Kidney (tissue), 14 donors: Measurements from ENCODE around the gene AVPR1A. TPM values are rescaled to one million over a fixed set of nuclear protein-coding genes. Genes with fewer than 3 reads are reported as not detected.

Experiments
- DNase-seq, 5 donors: peaks; one replicate each; pipeline ENCODE4 v3.0.0-alpha.2; 2013 to 2020
- FAIRE-seq: peaks from 2 replicates; lab custom pipeline; 2012; peaks lifted over from hg19 to GRCh38; lab: Jason Lieb, UNC
- H3K27ac ChIP-seq, 2 donors: one replicate each; pipeline ENCODE4 v1.7.0; 2013; ENCODE audit warnings: low read depth in 2 of 2, low read length in 2 of 2, inconsistent platforms in 1 of 2
- H3K27me3 ChIP-seq: one replicate; pipeline ENCODE4 v1.7.1; 2013; ENCODE audit warnings: low read length, inconsistent platforms; ENCODE audit not compliant: control insufficient read depth, insufficient read depth
- H3K36me3 ChIP-seq, 3 donors: one replicate each; pipeline versions ENCODE4 v1.7.0 to v1.7.1; 2013; ENCODE audit warnings: low read length in 3 of 3, control low read depth in 1 of 3, inconsistent platforms in 1 of 3; ENCODE audit not compliant: insufficient read depth in 3 of 3, control insufficient read depth in 2 of 3
- H3K4me1 ChIP-seq, 3 donors: one replicate each; pipeline versions ENCODE4 v1.7.0 to v1.7.1; 2013; ENCODE audit warnings: low read length in 3 of 3, inconsistent platforms in 1 of 3, low read depth in 1 of 3; ENCODE audit not compliant: control insufficient read depth in 2 of 3, insufficient read depth in 2 of 3
- H3K4me3 ChIP-seq, 3 donors: one replicate each; pipeline versions ENCODE4 v1.7.0 to v1.8.1; 2013; ENCODE audit warnings: low read length in 3 of 3, control low read depth in 1 of 3, inconsistent platforms in 1 of 3
- H3K9ac ChIP-seq, 3 donors: one replicate each; pipeline versions ENCODE4 v1.7.0 to v1.7.1; 2013; ENCODE audit warnings: low read length in 3 of 3, control low read depth in 1 of 3, inconsistent platforms in 1 of 3
- H3K9me3 ChIP-seq, 3 donors: one replicate each; pipeline versions ENCODE4 v1.7.0 to v1.7.1; 2013; ENCODE audit warnings: low read length in 3 of 3, control low read depth in 1 of 3, inconsistent platforms in 1 of 3; ENCODE audit not compliant: control insufficient read depth in 2 of 3, insufficient read depth in 1 of 3
- intact Hi-C: fragments of 100-400 bp; cut with DNase I; formaldehyde crosslinking; loops from one replicate; pipeline ENCODE4 v1.11.1; 2022
- polyA plus RNA-seq: library from polyadenylated mRNA; stranded (reverse); fragments of 350-450 nt; fragmentation: Illumina TruSeq; extraction: RNeasy Lipid Tissue Mini Kit (QIAGEN cat#74804); gene quantifications from one replicate; pipeline ENCODE4 v1.2.3, GENCODE V29; 2014; ENCODE audit warnings: low read depth, low replicate concordance; ENCODE audit not compliant: insufficient read depth
- total RNA-seq: library from RNA; stranded (reverse); fragmentation: NEBNext Ultra II Directional; extraction: Animal tissue kit (Norgen Biotek cat#: 25700); gene quantifications from one replicate; pipeline ENCODE4 v1.2.1, GENCODE V29; 2021
- TF ChIP-seq, protein P1 (sequence below): IDR thresholded peaks from 3 replicates; pipeline ENCODE4 v1.5.1; 2012; ENCODE audit warnings: mild to moderate bottlenecking, moderate library complexity, borderline replicate concordance; ENCODE audit not compliant: insufficient read depth; ENCODE audit errors: extremely low read depth
- donor health status: control.
- donor health status: control.
- donor health status: control.
- donor health status: control.
- donor health status: control.
- donor health status: DM: yes; HTN: yes; CAD: no.
- donor health status: Normal renal cell carcinoma (clear cell type).

Gene AVPR1A
- total and polyA plus RNA-seq, 2 donors from 2014 or later, result 4.5 to 5.4 TPM

DNA sequence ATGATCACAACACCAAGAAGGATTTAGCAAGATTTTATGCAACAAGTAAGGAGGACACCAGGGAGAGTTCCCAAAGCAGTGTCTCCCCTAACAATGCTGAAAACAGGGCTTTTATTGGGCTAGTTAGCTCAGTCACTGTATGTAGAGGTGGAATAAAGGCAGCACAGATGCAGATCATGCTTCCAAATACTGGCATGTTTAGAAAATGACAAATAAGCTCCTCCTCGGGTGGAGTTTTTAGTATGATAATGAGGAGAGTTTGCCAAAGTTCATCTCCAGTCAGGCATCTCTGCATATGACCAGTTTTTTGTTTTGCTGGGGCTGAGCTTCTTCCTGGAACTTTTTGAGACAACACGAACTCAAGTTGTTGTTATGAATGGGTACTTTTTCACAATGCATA, 4.4 kb upstream of the AVPR1A start:
- FAIRE-seq, result no peak
- Histone ChIP-seq H3K27ac (no peak overlapping the region), H3K36me3 (no peaks in the 10 kb centered on the region), H3K4me3 (no peak overlapping the region), H3K27me3 (peaks cover 5% of the 10 kb centered on the region), H3K9ac (no peak overlapping the region), H3K4me1 (peaks cover 0 to 12% (median 0%) of the 10 kb centered on the region in 3 donors), H3K9me3 (no peaks in the 10 kb centered on the region)
- no peak for DNase-seq
- TF ChIP-seq, protein P1, sequence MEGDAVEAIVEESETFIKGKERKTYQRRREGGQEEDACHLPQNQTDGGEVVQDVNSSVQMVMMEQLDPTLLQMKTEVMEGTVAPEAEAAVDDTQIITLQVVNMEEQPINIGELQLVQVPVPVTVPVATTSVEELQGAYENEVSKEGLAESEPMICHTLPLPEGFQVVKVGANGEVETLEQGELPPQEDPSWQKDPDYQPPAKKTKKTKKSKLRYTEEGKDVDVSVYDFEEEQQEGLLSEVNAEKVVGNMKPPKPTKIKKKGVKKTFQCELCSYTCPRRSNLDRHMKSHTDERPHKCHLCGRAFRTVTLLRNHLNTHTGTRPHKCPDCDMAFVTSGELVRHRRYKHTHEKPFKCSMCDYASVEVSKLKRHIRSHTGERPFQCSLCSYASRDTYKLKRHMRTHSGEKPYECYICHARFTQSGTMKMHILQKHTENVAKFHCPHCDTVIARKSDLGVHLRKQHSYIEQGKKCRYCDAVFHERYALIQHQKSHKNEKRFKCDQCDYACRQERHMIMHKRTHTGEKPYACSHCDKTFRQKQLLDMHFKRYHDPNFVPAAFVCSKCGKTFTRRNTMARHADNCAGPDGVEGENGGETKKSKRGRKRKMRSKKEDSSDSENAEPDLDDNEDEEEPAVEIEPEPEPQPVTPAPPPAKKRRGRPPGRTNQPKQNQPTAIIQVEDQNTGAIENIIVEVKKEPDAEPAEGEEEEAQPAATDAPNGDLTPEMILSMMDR, result no peak
- intact Hi-C loops, result no loop called here

DNA sequence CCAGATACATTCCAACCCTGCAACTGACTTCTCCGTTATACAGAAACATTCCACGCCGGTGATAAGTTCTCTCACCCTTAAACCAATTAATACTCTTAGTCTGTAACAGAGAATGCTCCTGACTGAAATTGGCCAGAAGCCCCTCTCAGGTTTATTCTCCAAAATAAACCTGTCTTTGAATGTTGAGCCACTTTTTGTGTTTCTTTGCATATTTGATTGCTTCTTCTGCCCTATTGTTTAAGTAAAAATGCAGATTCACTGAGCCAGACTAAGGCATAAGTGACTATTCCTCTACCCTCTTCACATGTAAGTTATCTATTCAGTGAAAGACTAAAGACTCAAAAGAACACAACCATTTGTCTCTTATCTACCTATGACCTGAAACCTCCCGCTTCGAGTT, 3.6 kb upstream of the AVPR1A start:
- no peak overlapping the region for H3K27ac ChIP-seq
- no peaks in the 10 kb centered on the region for H3K36me3 ChIP-seq
- no peak overlapping the region for H3K4me3 ChIP-seq
- DNase-seq (no peak), FAIRE-seq (no peak)
- TF ChIP-seq, protein P1, result no peak
- no peak overlapping the region for H3K9ac ChIP-seq
- no peaks in the 10 kb centered on the region for H3K9me3 ChIP-seq
- intact Hi-C loops, result no loop called here
- H3K27me3 ChIP-seq, result peaks cover 10% of the 10 kb centered on the region
- H3K4me1 ChIP-seq, result peaks cover 0 to 18% (median 0%) of the 10 kb centered on the region in 3 donors

GRCh38 chr12:63152321-63152700, 1.3 kb upstream of the AVPR1A start:
- no peak for FAIRE-seq
- Histone ChIP-seq H3K27ac (no peak overlapping the region), H3K27me3 (peaks cover 23% of the 10 kb centered on the region), H3K36me3 (no peaks in the 10 kb centered on the region), H3K9me3 (no peaks in the 10 kb centered on the region), H3K9ac (no peak overlapping the region), H3K4me1 (peaks cover 0 to 18% (median 0%) of the 10 kb centered on the region in 3 donors), H3K4me3 (peak overlapping the region in 2 of 3 donors; percentile 62 to 86)
- DNase-seq, result no peak
- intact Hi-C loops, result no loop called here
- TF ChIP-seq, protein P1, result no peak
